Ovary (tissue), 3 donors: ENCODE results near the gene HHIPL1.

Source experiments
- CTCF ChIP-seq, 3 donors: fragments of 450-650 bp in 2 of 3; fragments of 200-600 bp in 1 of 3; IDR thresholded peaks; one replicate each; pipeline versions ENCODE4 v1.5.1 to v1.8.0; 2016 to 2022; ENCODE audit warnings: antibody characterized with exemption in 3 of 3, mild to moderate bottlenecking in 1 of 3
- POLR2A ChIP-seq: fragments of 450-650 bp; IDR thresholded peaks from one replicate; pipeline ENCODE4 v1.6.1; 2017; ENCODE audit warnings: antibody characterized with exemption, mild to moderate bottlenecking, moderate library complexity
- donor health status: DM: no; HTN: no; CAD: no.

- no peak for TF ChIP-seq CTCF (IDR thresholded peaks at IDR 0.05)
- TF ChIP-seq POLR2A, result no peak
Observed at GRCh38 chr14:99644723-99645544, at the start of gene HHIPL1.
